Nephron progenitor cell (in vitro differentiated cells): ENCODE results near the gene BEND7.
A peak's percentile ranks its signal among the peaks of the same experiment; 100 is the strongest.

ENCODE experiments used
- DNase-seq: peaks from one replicate; pipeline ENCODE4 v3.0.0; 2021
- H3K27ac Mint-ChIP-seq: 2 replicates; pipeline ENCODE4 v1.8.0; 2021; ENCODE audit warnings: mild to moderate bottlenecking, moderate library complexity, mixed read lengths
- H3K27me3 Mint-ChIP-seq: 2 replicates; pipeline ENCODE4 v1.8.0; 2021; ENCODE audit warnings: mild to moderate bottlenecking, low read depth, mixed read lengths; ENCODE audit not compliant: poor library complexity
- H3K36me3 Mint-ChIP-seq: 2 replicates; pipeline ENCODE4 v1.8.0; 2021; ENCODE audit warnings: low read depth, mixed read lengths
- H3K4me1 Mint-ChIP-seq: 2 replicates; pipeline ENCODE4 v1.8.0; 2021; ENCODE audit warnings: mixed read lengths
- H3K4me3 Mint-ChIP-seq: 2 replicates; pipeline ENCODE4 v1.8.0; 2021; ENCODE audit warnings: mild to moderate bottlenecking, moderate library complexity, mixed read lengths
- H3K9me3 Mint-ChIP-seq: 2 replicates; pipeline ENCODE4 v1.8.0; 2021; ENCODE audit warnings: mild to moderate bottlenecking, moderate library complexity, mixed read lengths
- TF ChIP-seq, protein P1 (sequence below): fragments of 200-600 bp; sonication (generic); IDR thresholded peaks from 2 replicates; pipeline ENCODE4 v1.5.0; 2021; ENCODE audit warnings: antibody characterized with exemption

Gene BEND7

DNA sequence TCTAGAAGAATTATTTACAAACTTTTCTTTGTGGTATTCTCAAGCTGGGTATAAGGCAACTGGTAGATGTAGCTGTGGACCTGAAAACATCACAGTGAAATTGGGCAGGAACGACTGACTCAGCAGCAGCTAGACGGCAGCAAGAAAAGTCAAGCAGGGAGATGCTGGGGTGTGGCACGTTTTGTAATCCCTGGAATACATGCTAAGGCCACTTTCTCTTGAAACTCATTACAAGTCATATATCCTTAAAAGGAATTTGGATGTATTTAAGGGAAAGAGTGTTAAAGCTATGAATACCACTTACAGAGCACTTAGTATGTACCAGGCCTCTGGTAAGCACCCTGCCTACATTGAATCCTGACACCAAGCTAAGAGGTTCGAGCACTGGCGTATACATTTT lies 17.4 kb downstream of the BEND7 start:
- Mint-ChIP-seq H3K9me3 (no peaks in the 10 kb centered on the region), H3K27me3 (peaks cover under 1% of the 10 kb centered on the region), H3K4me1 (peaks cover 9% of the 10 kb centered on the region), H3K36me3 (peaks cover 8% of the 10 kb centered on the region), H3K4me3 (no peak overlapping the region), H3K27ac (no peak overlapping the region)
- TF ChIP-seq, protein P1, sequence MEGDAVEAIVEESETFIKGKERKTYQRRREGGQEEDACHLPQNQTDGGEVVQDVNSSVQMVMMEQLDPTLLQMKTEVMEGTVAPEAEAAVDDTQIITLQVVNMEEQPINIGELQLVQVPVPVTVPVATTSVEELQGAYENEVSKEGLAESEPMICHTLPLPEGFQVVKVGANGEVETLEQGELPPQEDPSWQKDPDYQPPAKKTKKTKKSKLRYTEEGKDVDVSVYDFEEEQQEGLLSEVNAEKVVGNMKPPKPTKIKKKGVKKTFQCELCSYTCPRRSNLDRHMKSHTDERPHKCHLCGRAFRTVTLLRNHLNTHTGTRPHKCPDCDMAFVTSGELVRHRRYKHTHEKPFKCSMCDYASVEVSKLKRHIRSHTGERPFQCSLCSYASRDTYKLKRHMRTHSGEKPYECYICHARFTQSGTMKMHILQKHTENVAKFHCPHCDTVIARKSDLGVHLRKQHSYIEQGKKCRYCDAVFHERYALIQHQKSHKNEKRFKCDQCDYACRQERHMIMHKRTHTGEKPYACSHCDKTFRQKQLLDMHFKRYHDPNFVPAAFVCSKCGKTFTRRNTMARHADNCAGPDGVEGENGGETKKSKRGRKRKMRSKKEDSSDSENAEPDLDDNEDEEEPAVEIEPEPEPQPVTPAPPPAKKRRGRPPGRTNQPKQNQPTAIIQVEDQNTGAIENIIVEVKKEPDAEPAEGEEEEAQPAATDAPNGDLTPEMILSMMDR, result no peak
- no peak for DNase-seq

DNA sequence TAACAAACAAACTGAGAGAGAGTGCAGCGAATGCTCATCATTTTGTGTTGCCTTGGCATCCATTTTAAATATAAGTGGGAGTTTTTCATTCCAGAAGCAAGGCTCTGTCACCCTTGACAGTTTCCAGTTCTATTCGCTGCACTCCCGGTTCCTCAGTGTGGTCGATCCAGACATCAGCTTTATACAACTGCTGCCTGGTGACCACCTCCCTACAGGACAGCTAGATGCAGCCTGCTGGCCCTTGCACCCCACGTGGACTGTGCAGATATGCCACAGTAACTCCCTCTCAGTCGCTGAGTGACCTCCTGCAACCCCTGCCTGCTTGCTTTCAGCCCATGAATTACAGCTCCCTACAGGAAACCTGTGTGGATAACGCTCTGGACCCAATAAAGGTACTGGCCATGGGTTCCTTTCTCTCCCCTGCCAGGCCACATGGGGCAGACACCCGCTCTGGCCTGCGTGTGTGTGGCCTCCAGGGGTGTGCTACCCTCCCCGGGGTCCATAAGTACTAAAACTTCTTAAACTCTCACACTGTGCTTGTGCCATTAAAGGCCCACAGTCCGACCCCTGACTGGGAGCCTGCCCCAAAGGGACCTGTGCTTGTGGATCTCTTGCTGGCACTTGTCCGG lies 23.6 kb downstream of the BEND7 start:
- Mint-ChIP-seq H3K4me3 (no peak overlapping the region), H3K27me3 (peaks cover 10% of the 10 kb centered on the region), H3K4me1 (peaks cover 33% of the 10 kb centered on the region), H3K9me3 (no peaks in the 10 kb centered on the region), H3K27ac (no peak overlapping the region), H3K36me3 (no peaks in the 10 kb centered on the region)
- DNase-seq, result no peak
- TF ChIP-seq, protein P1, result no peak

DNA sequence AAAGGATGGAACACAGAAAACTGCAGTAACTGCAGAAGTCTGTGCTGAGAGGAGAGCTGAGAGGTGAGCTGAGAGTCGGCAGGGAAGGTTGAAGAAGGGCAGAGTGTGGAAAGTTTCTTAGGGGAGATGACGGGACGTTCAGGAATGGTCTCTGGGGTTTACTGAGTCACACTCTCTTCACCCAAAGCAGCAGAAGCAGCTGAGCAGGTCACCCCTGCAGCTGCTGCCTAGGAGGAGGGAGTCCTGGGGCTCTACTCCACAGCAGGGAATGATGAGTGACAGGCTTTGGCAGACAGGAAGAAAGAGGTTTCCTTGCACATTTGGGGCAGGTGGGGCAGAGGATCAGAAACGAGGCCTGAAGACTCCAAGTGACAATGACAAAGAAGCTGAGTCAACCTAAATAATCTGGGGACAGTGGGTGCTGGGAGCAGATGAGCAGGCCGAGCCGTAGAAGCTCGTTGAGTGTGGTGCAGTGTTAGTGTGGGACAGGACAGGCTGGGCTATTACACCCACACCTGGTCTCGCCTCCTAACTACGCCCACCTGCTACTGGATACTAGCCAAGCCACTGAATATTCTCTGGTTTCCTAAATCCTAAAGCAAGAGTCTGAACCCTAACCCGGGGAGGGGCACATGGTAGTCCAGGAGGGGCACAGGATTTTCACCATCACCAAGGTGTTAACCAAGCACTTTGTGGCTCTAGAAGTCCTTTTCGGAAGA lies 24.9 kb downstream of the BEND7 start:
- no peaks in the 10 kb centered on the region for H3K36me3 Mint-ChIP-seq
- no peaks in the 10 kb centered on the region for H3K9me3 Mint-ChIP-seq
- no peak for DNase-seq
- peak overlapping the region; percentile 15 for H3K27ac Mint-ChIP-seq
- H3K4me1 Mint-ChIP-seq, result peaks cover 33% of the 10 kb centered on the region
- TF ChIP-seq, protein P1, result no peak
- H3K27me3 Mint-ChIP-seq, result peaks cover 10% of the 10 kb centered on the region
- H3K4me3 Mint-ChIP-seq, result no peak overlapping the region

DNA sequence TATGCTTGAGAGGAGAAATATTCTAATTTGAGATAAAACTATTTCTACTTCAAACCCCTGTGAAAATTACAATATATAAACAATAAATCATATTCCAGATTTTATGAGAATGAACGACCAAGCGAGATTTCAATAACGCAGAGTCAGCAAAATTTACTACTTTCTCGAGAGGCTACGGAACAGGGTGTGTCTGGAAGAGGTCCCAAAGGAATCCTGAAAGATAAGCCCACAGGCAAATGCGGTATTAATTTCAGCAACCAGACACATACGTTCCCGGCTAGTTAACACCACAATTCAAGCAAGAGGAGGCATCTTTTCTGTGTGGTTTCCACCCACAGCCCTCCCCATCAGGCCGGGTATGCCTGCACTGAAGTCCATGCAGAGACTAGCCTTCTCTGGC lies 26.4 kb downstream of the BEND7 start:
- Mint-ChIP-seq H3K9me3 (no peaks in the 10 kb centered on the region), H3K27me3 (peaks cover 10% of the 10 kb centered on the region), H3K4me1 (peaks cover 33% of the 10 kb centered on the region), H3K27ac (no peak overlapping the region), H3K36me3 (no peaks in the 10 kb centered on the region), H3K4me3 (no peak overlapping the region)
- DNase-seq, result no peak
- TF ChIP-seq, protein P1, result no peak

DNA sequence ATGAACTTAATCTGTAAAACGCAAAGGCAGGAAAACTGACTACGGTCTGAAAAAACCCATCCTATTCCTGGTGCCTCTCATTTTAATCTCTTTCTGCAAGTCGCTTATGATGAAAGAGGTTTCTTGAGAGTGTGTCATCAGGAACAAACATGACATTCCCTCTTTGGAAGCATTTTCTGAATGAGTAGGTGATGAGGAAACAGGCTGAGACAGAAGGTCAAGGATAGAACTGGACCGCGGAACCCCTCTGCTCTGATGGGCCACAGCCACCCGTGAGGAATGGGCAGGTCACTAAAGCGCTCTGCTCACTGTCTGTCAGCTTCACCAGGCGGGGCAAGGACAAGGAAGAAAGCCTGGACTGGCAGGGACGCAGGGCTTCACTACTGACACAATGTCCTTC lies 28.6 kb downstream of the BEND7 start:
- H3K27me3 Mint-ChIP-seq, result peaks cover 5% of the 10 kb centered on the region
- H3K36me3 Mint-ChIP-seq, result peaks cover 7% of the 10 kb centered on the region
- DNase-seq, result no peak
- no peak overlapping the region for H3K4me3 Mint-ChIP-seq
- TF ChIP-seq, protein P1, result no peak
- H3K9me3 Mint-ChIP-seq, result no peaks in the 10 kb centered on the region
- H3K4me1 Mint-ChIP-seq, result peaks cover 26% of the 10 kb centered on the region
- no peak overlapping the region for H3K27ac Mint-ChIP-seq

DNA sequence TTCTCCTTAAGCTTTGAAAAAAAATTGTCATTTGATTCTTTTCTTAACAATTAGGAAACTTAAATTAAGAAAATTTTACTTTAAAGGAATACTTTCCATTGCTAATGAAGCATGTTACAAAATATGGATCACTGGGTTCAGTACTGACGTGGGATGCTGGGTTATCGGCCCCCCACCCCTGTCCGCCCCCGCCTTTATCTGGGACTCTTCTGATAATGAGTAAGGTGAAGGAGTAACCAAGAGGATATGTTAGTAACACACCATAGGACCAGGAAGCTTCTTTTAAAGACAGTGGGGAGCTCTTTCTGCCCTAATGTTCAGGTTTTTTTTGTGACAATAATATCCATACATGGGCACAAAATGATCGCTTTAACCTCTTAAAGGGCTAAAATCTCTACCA lies 29.7 kb downstream of the BEND7 start:
- no peak overlapping the region for H3K4me3 Mint-ChIP-seq
- TF ChIP-seq, protein P1, result no peak
- H3K27me3 Mint-ChIP-seq, result peaks cover 3% of the 10 kb centered on the region
- no peak overlapping the region for H3K27ac Mint-ChIP-seq
- no peaks in the 10 kb centered on the region for H3K9me3 Mint-ChIP-seq
- no peak for DNase-seq
- H3K36me3 Mint-ChIP-seq, result peaks cover 12% of the 10 kb centered on the region
- H3K4me1 Mint-ChIP-seq, result peaks cover 19% of the 10 kb centered on the region
